ENCODE data around the gene CNOT9.
A peak's percentile ranks its signal among the peaks of the same experiment; 100 is the strongest.
"Not testable (repeated sequence)": the region's sequence is repeated elsewhere in the genome, so short reads cannot be mapped to it uniquely, and the experiment has no call there.

CNOT9 gene

GRCh38 chr2:218568190-218569037, at the start of gene CNOT9, which contains the start of gene USP37:
Gene CNOT9, plus strand, starts transcription at chr2:218568839. Its CDS starts 116 bp downstream, at chr2:218568955.
Gene USP37, minus strand, starts transcription at chr2:218568351. Its CDS starts 9,698 bp downstream, at chr2:218558653.
- Histone ChIP-seq H3K4me1 (ENCODE audit: low read length) (peaks cover 27% of the 10 kb centered on the region), H3K36me3 (replicated peaks; ENCODE audit: insufficient read depth, low read length) (peaks cover 5% of the 10 kb centered on the region; the same call in 1 of the 2 replicates), H3F3A (ENCODE audit: insufficient read depth, low read length) (peaks cover 25% of the 10 kb centered on the region), H3K9me3 (replicated peaks; ENCODE audit: insufficient read depth, low read length) (no peaks in the 10 kb centered on the region), H3K79me2 (ENCODE audit: low read length) (peaks cover 96% of the 10 kb centered on the region), H3K4me2 (ENCODE audit: low read depth, low read length) (peak within 1 kb of the TSS; percentile 91), H3K27me3 (replicated peaks; ENCODE audit: insufficient read depth, low read length) (no peaks in the 10 kb centered on the region), H3K9ac (ENCODE audit: low read length) (peak within 1 kb of the TSS; percentile 99), H4K20me1 (ENCODE audit: insufficient read depth, low read length) (peaks cover 3% of the 10 kb centered on the region; the same call in 1 of the 2 replicates), H2AFZ (ENCODE audit: low read length) (peak within 1 kb of the TSS; percentile 97), H3K4me3 (ENCODE audit: low read length) (peak within 1 kb of the TSS; percentile 89), H3K27ac (ENCODE audit: low read length) (peak within 1 kb of the TSS; percentile 99), H3K9me2 (replicated peaks; ENCODE audit: insufficient read depth, low read length) (no peaks in the 10 kb centered on the region)
- TF ChIP-seq EZH2phosphoT487 (IDR thresholded peaks at IDR 0.05; ENCODE audit: low read length): no peak
- no peak for TF ChIP-seq EZH2 (optimal IDR thresholded peaks at IDR 0.05; ENCODE audit: low read depth, low read length)
- TF ChIP-seq CTCF (IDR thresholded peaks at IDR 0.05; ENCODE audit: low read length): no peak
- peak; percentile 99 for DNase-seq

- Histone ChIP-seq H2AFZ (ENCODE audit: low read length) (no peak overlapping the region), H3K36me3 (replicated peaks; ENCODE audit: insufficient read depth, low read length) (no peaks in the 10 kb centered on the region), H3K79me2 (ENCODE audit: low read length) (peaks cover 34% of the 10 kb centered on the region), H3K9me3 (replicated peaks; ENCODE audit: insufficient read depth, low read length) (no peaks in the 10 kb centered on the region), H3K9ac (ENCODE audit: low read length) (no peak overlapping the region), H3K4me1 (ENCODE audit: low read length) (peaks cover 28% of the 10 kb centered on the region), H3K4me2 (ENCODE audit: low read depth, low read length) (no peak overlapping the region), H3F3A (ENCODE audit: insufficient read depth, low read length) (peaks cover 26% of the 10 kb centered on the region), H3K4me3 (ENCODE audit: low read length) (no peak overlapping the region), H4K20me1 (ENCODE audit: insufficient read depth, low read length) (peaks cover 6% of the 10 kb centered on the region; the same call in 1 of the 2 replicates), H3K27ac (ENCODE audit: low read length) (peak overlapping the region; percentile 50; the same call in 1 of the 2 replicates), H3K27me3 (replicated peaks; ENCODE audit: insufficient read depth, low read length) (no peaks in the 10 kb centered on the region), H3K9me2 (replicated peaks; ENCODE audit: insufficient read depth, low read length) (no peaks in the 10 kb centered on the region)
- DNase-seq: no peak
- no peak for TF ChIP-seq EZH2 (optimal IDR thresholded peaks at IDR 0.05; ENCODE audit: low read depth, low read length)
- TF ChIP-seq CTCF (IDR thresholded peaks at IDR 0.05; ENCODE audit: low read length): no peak
- no peak for TF ChIP-seq EZH2phosphoT487 (IDR thresholded peaks at IDR 0.05; ENCODE audit: low read length)
These were observed 49.8 kb upstream of the CNOT9 start for GRCh38 chr2:218518876-218519275.

GRCh38 chr2:218523651-218524050, 45.0 kb upstream of the CNOT9 start:
- no peaks in the 10 kb centered on the region for H4K20me1 ChIP-seq (ENCODE audit: insufficient read depth, low read length)
- no peaks in the 10 kb centered on the region for H3K9me3 ChIP-seq (replicated peaks; ENCODE audit: insufficient read depth, low read length)
- TF ChIP-seq EZH2phosphoT487 (IDR thresholded peaks at IDR 0.05; ENCODE audit: low read length): no peak
- TF ChIP-seq CTCF (IDR thresholded peaks at IDR 0.05; ENCODE audit: low read length): no peak
- TF ChIP-seq EZH2 (optimal IDR thresholded peaks at IDR 0.05; ENCODE audit: low read depth, low read length): no peak
- DNase-seq: no peak
- H3K27me3 ChIP-seq (replicated peaks; ENCODE audit: insufficient read depth, low read length): no peaks in the 10 kb centered on the region
- H3F3A ChIP-seq (ENCODE audit: insufficient read depth, low read length): peaks cover 9% of the 10 kb centered on the region; the same call in 1 of the 2 replicates
- no peak overlapping the region for H3K4me3 ChIP-seq (ENCODE audit: low read length)
- H3K4me2 ChIP-seq (ENCODE audit: low read depth, low read length): no peak overlapping the region
- no peak overlapping the region for H2AFZ ChIP-seq (ENCODE audit: low read length)
- no peak overlapping the region for H3K27ac ChIP-seq (ENCODE audit: low read length)
- no peaks in the 10 kb centered on the region for H3K9me2 ChIP-seq (replicated peaks; ENCODE audit: insufficient read depth, low read length)
- no peak overlapping the region for H3K9ac ChIP-seq (ENCODE audit: low read length)
- H3K79me2 ChIP-seq (ENCODE audit: low read length): peaks cover 5% of the 10 kb centered on the region; the same call in 1 of the 2 replicates
- H3K36me3 ChIP-seq (replicated peaks; ENCODE audit: insufficient read depth, low read length): no peaks in the 10 kb centered on the region; the same call in 1 of the 2 replicates
- peaks cover 9% of the 10 kb centered on the region for H3K4me1 ChIP-seq (ENCODE audit: low read length)

GRCh38 chr2:218528409-218528808, 40.2 kb upstream of the CNOT9 start:
- not testable (repeated sequence) for H3K4me3 ChIP-seq (ENCODE audit: low read length); DNase-seq; H3K9ac ChIP-seq (ENCODE audit: low read length); H3K4me2 ChIP-seq (ENCODE audit: low read depth, low read length); H4K20me1 ChIP-seq (ENCODE audit: insufficient read depth, low read length); H3K27me3 ChIP-seq (replicated peaks; ENCODE audit: insufficient read depth, low read length); H2AFZ ChIP-seq (ENCODE audit: low read length); H3K9me2 ChIP-seq (replicated peaks; ENCODE audit: insufficient read depth, low read length); H3F3A ChIP-seq (ENCODE audit: insufficient read depth, low read length); H3K27ac ChIP-seq (ENCODE audit: low read length); H3K4me1 ChIP-seq (ENCODE audit: low read length); H3K9me3 ChIP-seq (replicated peaks; ENCODE audit: insufficient read depth, low read length); H3K36me3 ChIP-seq (replicated peaks; ENCODE audit: insufficient read depth, low read length); H3K79me2 ChIP-seq (ENCODE audit: low read length)

All from MM.1S (cell line).